GM19351 (cell line): ENCODE measurements around the gene PCGF3.
"Not testable (repeated sequence)": the region's sequence is repeated elsewhere in the genome, so short reads cannot be mapped to it uniquely, and the experiment has no call there.

Source experiments
- ATAC-seq: cut with Tn5 transposase; IDR thresholded peaks from one replicate; pipeline ENCODE4 v1.9.1; 2021; ENCODE audit warnings: mild to moderate bottlenecking, moderate library complexity; ENCODE audit not compliant: unreplicated experiment

PCGF3 gene

DNA sequence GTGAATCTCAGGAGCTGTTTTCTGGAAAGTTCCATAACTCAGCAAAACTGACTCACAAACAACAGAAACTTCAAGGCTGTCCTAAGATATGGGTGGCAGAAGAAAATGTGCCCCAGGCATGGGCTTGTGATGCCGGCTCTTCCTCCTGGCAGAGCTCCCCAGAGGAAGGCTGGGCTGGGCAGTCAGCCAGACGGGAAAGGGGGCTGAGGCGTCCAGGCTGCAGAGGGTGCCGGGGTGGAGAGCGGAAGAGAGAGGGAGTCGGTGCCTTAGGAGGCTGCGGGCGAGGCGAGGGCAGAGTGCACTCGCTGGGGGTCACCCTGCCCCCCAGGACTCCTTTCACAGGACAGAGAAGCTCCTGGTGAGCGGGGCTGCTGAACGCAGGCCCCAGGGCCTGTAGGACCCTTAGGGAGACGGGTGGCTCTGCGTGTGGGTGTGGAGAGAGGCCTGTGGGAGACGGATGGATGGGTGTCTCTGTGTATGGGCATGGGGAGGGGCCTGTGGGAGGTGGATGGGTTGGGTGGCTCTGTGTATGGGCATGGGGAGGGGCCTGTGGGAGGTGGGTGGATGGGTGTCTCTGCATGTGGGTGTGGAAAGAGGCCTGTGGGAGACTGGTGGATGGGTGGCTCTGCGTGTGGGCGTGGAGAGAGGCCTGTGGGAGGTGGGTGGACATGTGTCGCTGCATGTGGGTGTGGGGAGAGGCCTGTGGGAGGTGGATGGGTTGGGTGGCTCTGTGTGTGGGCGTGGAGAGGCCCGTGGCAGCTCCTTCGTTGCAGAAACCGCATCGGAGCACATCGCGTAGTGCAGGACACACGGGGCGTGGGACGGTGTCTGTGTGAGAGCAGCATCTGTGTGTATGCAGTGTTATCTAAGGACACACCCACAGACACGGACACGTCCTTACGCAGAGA, 15.9 kb downstream of the PCGF3 start:
- no peak for ATAC-seq

DNA sequence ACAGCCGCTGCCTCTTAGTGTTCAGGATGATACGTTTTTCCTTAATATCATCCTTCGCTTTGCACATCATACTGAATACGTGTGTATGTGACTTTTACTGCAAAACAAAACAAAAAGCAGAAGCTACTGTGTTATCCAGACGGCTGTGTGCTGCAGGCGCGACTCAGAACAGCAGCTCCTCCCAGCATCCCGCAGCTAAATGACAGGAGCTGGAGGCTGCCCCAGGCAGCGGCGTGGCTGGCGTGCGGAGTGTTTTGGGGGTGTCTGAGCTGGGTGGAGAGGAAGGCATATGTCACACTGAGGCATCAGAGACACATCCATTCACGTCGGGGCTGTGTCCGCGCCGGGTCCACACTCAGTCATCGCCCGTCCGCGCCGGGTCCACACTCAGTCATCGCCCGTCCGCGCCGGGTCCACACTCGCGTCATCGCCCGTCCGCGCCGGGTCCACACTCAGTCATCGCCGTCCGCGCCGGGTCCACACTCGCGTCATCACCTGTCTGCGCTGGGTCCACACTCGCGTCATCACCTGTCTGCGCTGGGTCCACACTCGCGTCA, 16.6 kb downstream of the PCGF3 start:
- ATAC-seq = no peak

DNA sequence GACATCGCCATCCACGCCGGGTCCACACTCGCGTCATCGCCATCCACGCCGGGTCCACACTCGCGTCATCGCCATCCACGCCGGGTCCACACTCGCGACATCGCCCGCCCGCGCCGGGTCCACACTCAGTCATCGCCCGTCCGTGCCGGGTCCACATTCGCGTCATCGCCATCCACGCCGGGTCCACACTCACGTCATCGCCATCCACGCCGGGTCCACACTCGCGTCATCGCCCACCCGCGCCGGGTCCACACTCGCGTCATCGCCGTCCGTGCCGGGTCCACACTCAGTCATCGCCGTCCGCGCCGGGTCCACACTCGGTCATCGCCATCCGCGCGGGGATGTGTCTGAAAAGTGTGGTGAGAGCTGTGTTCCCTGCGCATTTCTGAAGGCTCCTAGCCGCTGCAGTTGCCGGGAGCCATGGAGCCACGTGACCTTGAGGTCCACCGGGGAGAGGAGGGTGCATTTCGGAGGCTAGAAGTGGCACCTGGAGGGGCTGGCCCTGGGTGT, 17.3 kb downstream of the PCGF3 start:
- no peak for ATAC-seq

DNA sequence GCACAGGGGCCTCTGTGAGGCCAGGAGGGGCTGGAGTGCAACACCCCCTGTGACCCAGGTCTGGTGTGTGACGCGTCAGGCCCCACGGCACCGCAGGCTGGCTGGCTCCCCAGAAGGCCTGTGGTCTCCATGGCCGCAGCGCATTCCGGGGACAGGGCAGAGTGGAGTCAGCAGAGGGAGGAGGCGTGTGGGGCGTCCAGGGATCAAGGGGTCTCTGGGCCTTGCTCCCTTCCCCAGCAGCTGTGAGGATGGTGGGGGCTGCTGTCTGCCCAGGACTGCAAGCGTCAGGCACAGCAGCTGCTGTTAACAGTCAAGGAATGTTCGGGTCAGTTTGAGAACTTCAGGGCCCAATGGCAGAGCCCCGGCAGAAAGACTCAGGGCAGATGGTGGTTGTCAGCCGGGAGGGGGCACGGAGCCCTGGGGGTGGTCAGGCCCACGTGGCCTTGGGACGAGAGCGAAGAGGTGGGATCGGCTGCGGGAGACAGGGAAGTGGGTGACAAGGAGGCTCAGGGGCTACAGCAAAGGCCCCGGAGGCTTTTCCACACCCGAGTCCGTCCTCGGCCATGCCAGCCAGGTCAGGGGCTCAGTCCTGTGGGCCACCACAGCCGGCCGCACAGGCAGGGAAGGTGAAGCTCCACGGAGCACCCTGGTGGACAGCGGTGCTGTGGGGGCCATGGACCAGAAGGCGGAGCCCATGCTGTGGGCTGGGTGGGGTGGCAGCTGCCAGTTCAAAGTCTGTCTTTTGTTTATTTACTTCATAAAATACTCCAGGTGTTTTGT, 18.3 kb downstream of the PCGF3 start:
- no peak for ATAC-seq

DNA sequence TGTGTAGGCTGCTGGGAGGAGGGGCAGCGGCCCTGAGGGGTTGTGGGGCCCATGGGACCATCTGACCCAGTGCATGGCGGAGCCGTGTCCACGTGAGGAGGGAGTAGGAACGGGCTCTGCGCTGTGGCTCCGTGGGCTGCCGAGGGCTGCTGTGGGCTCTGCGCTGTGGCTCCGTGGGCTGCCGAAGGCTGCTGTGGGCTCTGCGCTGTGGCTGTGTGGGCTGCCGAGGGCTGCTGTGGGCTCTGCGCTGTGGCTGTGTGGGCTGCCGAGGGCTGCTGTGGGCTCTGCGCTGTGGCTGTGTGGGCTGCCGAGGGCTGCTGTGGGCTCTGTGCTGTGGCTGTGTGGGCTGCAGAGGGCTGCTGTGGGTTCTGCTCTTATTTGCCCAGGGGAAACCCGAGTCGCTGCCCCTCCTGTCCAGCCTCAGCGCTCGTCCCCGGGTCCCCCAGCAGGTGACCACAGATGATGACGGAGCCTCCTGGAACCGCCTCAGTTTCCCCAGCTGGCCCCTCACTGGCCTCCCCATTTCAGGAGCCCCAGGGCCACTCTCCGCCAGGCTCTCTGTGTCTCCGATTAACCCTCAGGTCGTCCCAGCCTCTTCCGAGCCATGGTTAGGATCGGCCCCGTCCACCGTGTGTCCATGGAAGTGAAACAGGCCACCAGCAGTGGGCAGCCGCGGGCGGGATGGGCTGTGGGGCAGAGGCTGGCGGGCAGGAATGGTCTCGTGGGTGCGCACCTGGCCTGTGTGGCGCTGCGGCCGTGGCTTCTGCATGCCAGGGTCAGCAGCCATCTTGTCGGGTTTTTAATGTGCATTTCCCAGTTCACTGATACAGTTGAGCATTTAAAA, 20.0 kb downstream of the PCGF3 start:
- no peak for ATAC-seq

DNA sequence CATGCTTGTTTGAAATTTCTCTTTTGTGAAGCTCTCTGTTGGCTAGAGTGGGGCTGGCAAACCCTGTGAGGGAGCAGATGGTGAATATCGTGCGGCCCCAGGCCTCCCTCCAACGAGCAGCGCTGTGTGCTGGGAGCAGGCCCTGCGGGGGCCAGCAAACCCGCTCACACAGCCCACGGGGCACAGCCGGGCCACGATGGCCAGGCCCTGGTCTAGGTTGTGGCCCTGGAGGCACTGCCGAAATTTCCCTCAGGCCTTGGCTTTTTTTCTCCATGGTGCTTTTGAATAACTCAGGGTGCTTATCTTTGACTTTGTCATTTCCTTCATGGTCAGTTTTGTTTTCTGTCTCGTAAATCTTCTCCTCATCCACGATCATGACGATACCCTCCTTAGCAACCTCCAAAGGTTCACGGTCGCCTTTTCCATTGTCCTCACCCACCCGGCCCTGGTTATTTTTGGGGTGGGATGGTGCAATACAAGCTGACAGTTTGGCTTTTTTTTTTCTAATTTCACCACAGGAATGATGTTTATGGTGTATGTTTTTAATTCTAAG, 20.7 kb downstream of the PCGF3 start:
- ATAC-seq = no peak

DNA sequence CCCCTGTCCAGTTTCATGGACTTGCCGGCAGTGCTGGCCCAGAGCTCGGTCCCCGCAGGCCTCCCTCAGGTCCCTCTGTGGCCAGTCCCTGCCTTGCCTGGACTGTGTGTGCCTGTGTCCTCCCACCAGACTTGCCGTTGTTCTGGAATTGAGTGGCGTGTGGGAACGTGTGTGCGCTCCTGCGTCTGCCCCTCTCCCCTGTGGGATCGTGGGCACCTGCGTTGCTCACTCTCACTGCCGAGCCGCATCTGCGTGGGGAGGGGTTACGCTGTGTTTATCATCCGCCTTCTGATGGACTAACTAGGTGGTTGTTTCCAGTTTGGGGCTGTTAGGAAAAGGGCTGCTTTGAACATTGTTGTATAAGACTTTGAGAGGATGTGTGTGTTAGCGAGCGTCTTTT, 21.2 kb downstream of the PCGF3 start:
- no peak for ATAC-seq

DNA sequence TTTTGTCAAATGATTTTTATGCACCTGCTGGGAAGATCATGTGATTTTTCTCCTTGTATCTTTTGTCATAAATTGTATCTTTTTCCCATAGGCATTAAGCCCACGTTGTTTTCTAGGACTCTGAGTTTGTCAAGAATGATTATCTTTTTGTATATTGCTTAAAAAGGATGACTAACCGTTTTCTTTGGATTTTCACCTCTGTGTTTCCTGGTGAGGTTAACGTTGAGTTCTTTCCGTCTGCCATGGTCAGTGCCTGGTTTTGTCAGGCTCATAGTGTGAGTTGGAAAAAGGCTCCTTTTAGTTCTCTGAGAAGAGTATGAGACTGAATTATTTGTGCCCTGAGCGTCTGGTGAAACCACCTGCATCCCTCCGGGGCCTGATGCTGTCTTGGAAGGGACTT, 21.9 kb downstream of the PCGF3 start:
- ATAC-seq = no peak

DNA sequence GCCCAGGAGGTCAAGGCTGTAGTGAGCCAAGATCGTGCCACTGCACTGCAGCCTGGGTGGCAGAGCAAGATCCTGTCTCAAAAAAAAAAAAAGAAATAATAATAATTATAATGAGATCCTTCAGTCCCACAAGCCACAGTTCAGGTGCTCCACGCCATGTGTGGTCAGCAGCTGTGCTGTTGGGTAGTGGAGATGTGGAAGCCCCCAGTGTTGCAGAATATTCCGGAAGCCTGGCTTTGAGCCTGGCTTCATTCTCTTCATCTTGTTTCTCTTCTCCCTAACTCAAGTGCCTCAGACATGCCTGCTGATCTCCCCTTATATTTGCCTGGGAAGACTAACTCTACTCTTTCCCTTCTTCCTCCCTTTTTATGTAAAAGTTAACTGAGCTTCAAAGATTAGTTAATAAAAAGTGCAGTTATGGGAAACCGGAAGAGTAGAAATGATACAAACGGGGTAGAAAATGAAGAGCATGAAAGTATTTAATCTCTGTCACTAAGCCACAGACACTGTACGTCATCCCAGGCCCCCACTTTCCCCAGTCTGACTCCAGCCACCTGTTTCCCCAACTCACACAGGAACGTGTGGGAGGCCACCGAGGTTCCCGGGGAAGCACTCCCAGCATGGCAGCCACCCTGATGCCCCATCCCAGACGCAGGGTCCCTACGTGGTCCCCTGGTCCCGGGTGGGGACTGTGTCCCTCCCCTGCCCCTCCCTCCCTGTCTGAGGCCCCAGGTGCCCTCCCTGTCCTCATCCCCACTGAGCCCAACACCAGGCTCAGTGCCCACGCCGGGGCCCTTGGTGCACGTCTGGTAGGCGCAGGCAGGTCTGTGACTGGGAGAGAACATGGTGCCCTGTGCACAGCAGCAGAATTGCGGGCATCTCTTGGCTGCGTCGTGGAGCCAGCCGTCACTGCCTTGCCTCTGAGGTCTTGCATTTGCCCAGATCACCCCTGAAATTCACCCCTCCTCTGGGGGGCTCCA, 24.0 kb downstream of the PCGF3 start:
- ATAC-seq = no peak

DNA sequence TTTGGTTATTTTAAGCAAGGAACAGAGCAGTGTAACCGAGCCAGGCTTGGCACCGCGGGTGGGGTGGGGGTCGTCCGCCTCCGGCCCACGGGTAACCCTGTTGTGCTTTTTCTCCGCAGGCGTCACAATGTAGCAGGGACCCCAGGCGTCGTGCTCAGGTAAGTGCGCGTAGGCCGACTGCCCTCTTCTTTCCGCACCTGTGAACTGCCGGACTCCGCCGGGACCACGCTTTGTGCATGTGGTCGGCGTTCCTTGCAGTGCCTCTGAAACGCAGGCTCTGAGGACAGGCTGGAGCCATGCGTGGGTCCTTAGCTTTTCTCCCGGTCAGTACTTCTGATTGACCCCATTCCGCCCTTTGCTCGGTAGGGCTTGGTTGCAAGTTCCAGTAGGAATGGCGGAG, 24.9 kb downstream of the PCGF3 start:
- no peak for ATAC-seq

DNA sequence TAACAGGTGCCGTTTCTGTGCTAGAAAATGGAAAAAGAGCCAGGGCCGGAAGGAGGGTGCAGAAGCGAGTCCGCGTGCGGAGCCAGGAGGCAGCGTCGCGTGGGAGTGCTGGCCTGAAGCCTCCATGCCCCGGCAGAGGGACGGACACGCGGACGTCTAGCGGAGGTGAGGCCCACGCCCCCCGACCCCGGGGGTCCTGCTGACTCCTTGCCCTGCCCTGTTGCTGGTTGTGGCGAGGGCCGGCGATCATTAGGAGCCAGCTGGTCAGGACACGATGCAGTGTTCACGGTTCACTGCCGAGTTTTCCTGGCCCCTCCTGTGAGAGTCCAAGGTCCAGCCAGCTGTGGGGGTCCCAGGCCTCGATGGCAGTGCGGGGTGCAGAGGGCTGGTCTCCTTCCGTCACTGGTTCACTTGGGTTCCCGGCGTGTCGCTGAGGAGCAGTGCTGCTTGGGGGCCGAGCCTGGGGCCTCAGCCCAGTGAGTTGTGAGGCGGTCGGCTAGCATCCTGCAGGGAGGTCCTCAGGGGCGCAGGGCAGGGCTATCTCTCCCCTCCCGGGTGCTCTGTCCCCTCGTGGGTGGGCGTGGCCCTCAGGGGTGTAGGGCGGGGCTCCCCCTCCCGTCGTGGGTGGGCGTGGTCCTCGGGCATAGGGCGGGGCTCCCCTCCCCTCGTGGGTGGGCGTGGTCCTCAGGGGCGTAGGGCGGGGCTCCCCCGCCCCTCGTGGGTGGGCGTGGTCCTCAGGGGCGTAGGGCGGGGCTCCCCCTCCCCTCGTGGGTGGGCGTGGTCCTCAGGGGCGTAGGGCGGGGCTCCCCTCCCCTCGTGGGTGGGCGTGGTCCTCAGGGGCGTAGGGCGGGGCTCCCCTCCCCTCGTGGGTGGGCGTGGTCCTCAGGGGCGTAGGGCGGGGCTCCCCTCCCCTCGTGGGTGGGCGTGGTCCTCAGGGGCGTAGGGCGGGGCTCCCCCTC, 25.6 kb downstream of the PCGF3 start:
- ATAC-seq = not testable (repeated sequence)

DNA sequence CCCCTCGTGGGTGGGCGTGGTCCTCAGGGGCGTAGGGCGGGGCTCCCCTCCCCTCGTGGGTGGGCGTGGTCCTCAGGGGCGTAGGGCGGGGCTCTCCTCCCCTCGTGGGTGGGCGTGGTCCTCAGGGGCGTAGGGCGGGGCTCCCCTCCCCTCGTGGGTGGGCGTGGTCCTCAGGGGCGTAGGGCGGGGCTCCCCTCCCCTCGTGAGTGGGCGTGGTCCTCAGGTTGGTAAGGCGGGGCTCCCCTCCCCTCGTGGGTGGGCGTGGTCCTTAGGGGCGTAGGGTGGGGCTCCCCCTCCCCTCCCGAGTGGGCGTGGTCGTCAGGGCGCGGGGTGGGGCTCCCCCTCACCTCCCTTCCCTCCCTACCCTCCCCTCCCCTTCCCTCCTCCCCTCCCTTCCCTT, 26.3 kb downstream of the PCGF3 start:
- ATAC-seq = not testable (repeated sequence)

DNA sequence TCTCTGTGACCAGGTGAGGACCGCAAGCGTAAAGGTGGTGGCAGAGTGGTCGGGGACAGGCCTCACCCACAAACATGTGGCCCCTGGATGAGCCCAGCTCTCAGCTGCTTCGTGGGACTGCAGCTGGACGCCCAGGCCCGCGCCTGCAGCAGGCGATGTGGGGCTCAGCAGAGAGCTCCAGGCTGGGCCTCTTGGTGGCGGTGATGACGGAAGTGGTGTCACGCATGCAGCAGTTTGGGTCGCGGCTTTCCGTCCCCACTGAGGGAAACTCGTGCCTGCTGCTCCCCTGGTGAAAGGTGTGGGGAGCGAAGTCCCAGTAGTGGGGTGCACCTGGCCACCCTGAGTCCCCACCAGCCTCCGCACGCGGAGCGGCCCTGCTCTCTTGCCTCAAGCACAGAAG, 26.9 kb downstream of the PCGF3 start:
- no peak for ATAC-seq

DNA sequence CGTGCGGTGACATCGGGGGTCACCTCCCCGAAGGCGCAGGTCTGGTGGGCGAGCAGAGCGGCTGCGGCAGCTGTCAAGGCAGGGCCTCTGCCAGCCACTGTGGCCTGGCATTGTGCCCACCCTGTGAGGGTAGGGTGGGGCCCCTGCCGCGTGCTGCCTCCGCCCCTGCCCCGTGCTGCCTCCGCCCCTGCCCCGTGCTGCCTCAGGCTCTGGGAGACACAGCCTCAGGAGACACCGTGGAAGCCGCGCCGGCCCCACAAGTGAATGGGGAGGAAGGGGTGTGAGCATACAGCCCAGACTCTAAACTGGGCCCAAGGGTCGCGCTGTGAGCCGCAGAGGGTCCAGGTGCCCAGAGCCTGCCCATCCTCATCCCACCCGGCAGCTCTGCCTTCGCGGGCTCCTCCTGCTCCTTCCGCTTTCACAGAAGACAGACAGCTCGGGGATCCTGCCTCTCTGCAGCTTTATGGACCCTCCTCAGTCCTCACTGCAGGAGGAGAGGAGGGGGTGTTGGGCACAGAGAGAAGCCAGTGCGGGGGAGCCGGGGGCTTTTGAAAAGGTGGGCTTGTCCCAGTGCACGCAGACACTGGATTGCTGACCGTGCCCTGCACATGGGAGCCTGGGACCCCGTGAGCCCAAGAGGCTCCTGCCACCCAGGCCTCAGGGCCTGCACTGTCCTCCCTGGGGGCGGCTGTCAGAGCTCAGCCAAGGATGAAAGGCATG, 27.4 kb downstream of the PCGF3 start:
- ATAC-seq = no peak

DNA sequence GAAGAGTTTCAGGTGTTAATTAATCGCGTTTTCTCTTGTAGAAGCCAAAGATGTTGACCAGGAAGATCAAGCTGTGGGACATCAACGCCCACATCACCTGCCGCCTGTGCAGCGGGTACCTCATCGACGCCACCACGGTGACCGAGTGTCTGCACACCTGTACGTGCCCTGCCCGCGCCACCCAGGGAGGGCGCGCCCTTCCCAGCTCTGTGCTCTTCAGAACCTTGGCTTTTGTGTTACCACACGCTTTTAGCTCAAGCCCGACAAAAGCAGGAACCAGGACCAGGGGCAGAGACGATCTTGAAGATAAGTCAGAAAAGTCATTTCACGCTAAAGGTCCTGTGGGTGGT, 28.0 kb downstream of the PCGF3 start:
- ATAC-seq = no peak

DNA sequence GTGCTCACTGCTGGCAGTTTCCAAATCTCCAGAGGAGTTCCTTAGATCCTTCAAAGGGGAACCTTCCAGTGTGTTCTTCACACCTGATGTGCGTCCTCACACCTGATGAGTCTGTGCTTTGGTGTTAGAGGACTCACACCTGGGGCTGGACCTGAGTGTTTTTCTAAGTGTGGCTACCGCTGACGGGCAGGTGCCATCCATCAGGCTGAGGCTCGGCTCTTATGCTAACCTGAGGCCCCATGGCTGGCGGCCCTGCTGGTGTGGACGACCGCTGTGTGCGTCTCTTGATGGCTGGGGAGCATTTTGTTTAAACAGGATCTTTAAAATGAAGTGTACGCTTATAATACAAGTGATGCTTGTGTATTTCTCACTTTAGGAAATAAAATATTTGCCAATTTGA, 28.4 kb downstream of the PCGF3 start:
- no peak for ATAC-seq

DNA sequence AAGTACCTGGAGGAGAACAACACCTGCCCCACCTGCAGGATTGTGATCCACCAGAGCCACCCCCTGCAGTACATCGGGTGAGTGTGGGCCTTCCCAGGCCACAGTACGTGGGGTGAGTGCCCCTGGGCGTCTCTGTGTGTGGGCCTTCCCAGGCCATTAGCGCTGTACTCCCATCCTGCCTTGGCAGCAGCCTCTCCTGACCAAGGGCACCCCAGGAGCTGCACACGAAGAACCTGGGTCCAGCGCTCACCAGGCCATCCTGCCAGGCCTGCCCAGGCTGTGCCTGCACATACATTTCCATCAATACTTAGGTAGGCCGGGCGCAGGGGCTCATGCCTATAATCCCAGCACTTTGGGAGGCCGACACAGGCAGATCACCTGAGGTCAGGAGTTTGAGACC, 29.3 kb downstream of the PCGF3 start:
- ATAC-seq = no peak

DNA sequence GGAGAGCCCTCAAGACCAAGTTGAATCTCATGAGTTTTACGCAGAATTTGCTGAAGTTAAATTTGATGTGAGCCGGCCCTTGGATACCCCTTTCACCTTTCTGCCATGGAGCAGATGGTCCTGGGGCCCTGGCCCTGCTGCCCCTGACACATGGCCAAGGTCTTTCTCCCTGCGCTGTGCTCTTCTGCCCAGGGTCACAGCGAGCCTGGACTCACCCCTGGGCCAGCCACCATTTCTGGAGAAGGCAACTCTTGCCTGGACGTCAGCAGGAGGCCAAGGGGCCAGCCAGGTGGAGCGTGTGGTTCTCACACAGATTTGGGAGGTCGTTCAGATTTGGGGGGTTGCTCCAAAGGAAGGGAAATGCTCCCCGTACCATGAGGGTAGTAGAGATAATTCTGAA, 30.0 kb downstream of the PCGF3 start:
- ATAC-seq = no peak
